Limb (tissue), 2 donors: Measurements from ENCODE around the gene PDE8B.

ENCODE experiments used
- DNase-seq, 2 donors: peaks; one replicate each; pipeline ENCODE4 v3.0.0-alpha.2; 2016; ENCODE audit errors: extremely low spot score in 2 of 2

PDE8B gene

GRCh38 chr5:77292026-77292757 is 81.7 kb downstream of the PDE8B start:
- no peak for DNase-seq

DNA sequence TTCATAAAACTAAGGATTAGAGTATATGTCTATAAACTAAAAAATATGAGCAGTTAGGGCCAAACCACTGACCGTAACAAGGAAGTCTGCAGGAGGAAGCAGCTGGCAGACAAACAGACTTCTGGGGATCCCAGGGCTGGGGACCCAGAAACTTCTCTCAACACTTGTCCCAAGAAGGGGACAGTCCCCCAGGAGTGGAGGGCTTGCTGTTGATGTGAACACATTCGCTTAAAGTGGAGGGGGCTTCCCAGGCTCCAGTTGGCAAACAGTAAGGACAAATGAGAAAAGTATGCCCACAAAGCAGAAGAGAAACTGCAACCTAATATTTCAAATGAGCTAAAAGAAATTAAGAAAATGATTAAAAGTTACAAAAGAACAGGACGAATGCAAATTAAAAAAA is 83.7 kb downstream of the PDE8B start:
- DNase-seq = no peak

DNA sequence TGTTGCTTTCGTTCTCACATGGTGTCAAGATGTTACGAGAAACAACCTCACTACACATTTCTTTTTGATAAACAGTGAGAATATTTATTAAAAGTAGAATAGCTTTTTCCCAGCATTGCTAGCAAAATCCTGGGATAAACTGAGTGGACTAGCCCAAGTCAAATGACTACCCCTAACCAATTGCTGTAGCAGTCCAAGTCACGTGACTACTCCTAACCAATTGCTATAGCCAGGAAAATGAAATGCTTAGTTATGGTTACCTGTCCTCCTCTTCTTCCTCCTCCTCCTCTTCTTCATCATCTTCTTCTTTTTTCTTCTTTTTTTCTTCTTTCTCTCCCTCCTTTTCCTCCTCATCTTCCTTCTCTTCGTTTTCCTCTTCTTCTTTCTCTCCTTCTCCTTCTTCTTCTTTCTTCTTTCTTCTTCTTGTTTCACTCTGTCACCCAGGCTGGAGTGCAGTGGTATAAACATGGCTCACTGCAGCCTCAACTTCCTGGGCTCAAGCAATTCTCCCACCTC is 85.4 kb downstream of the PDE8B start:
- no peak for DNase-seq

DNA sequence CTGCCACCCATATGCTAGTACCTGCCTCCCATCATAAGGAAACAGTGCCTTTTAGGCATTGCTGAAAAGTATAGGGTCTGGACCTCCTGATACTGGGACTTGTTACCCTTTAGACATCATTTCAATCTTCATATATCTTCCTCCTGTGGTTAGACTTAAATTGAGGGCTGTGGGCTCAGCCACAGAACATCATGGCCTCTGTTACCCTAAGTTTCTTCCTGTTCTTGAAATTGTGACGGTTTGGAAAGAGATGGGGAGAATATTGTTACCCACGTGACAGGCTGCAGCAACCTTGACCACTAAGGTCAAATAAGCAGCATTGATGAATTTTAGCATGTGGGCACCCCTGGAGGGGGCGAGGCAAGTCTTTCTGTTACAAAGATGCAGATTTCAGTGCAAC is 87.7 kb downstream of the PDE8B start:
- DNase-seq = no peak

GRCh38 chr5:77300451-77300850 is 90.0 kb downstream of the PDE8B start:
- no peak for DNase-seq

DNA sequence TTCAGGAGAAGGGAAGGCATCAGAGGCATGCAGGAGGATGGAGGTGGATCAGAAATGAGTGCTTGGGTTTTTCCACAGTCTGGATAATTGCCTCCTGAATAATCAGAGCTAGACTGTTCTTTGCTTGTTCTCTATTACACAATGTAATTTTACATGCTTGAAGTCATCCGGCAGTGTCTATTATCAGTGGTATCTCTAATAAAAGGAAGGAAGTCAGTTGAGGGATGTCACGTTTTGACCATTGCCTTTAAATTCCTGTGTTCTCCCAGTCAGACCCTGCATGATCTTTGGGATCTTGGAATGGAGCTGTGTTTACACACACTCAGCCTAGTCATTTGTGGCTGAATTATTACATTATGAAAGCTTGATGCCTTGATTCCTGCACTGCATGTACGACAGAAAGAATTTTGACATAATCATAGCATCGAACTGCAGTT is 91.0 kb downstream of the PDE8B start:
- DNase-seq = no peak

GRCh38 chr5:77302247-77302646 is 91.8 kb downstream of the PDE8B start:
- DNase-seq = no peak

- DNase-seq = no peak
Measured at GRCh38 chr5:77302653-77303052, 92.2 kb downstream of the PDE8B start.

DNA sequence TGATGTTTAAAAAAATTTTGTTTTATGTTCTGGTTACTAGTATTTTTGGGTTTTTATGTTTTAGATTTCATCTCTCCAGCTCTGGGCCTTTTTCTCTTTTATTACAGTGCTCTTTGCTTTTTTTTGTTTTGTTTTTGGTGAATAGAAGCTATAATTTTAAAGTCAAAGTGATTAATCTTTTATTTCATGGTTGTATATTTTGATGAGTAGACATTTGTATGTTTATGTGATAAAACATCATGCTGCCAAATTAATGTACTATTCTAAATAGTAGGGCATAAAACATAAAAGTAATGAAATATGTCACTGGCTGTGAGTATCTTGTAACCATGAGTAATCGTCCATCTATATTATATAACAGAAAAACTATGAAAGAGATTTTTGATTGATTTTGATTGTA is 93.9 kb downstream of the PDE8B start:
- DNase-seq = no peak

DNA sequence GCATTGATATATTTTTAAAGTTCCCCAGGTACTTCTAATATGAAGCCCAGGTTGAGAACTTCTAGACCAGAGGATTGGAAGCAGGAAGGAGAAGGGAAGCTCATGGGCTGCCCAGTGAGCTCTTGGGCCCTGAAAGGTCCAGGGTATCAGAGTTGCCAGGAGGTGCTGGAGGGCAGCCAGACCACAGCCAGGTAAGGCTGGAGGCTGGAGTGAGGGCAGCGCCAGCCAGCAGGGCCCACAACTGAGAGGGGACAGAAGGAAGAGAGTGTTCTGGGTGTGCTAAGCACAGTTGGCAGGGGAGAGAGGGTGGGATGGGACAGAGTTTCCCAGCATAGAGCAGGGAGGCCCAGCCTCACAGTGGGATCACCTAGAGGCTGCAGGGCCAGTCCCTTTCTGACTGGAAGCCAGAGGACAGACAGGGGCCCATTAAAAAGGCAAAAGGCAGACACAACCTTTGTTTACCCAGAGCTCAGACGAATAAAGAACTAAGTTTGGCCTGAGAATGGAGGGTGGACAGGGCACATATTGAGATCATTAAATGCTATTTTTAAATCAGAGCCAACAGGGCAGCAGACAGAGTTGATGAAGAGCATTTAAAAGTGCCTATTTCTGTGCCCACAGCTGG is 94.9 kb downstream of the PDE8B start:
- no peak for DNase-seq

DNA sequence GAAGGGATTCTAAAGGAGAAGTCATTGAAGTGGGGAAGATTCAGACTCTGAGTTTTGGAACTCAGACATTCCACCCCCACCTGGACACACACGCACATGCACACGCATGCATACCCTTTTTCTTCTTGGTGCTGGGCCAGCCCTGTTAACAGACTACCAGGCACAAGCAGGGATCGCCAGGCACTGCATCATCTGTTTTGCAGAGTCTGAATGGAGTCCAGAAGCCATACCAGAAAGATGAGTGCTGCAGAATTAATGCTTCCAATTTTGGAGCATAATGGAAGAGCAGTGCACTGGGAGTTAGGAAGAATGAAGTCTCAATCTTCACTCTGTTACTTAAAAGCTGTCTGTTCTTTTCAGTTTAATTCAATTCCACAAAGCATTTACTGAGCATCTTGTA is 95.5 kb downstream of the PDE8B start:
- DNase-seq = no peak

DNA sequence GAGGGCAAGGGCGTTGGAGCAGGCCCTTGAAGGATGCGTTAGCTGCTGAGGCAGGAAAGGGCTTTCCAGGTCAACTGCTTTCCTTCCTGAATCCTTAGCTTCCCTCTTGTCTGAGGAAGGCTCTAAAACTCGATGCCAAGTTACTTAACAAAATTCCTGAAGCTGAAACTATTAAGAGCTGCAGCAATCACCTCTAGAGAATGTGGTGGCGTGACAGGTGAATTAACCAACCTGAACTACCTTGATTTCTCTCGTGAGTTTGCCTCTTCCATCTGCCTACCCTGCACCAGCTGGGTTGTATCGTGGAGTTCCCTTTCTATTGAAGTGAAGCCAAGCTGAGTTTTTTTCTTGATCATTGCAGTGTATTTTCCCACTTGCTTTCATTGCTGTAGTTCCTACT is 96.1 kb downstream of the PDE8B start:
- no peak for DNase-seq

- DNase-seq = no peak
Measured at GRCh38 chr5:77308154-77308960, 97.9 kb downstream of the PDE8B start.

DNA sequence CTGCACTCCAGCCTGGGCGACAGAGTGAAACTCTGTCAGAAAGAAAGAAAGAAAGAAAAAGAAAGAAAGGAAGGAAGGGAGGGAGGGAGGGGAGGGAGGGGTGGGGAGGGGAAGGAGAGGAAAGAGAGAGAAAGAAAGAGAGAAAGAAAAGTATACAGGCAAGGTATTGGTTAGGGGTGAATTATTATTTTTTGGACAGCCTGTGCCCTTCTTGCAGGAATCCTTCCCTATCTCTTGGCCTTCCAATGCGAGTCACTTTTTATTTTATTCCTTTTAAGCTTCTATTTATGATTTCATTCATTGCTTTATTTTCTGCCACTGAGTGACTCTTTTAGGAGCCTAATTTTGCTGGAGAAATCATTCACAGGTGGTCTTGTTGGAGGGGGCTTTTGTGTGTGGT is 98.7 kb downstream of the PDE8B start:
- DNase-seq = no peak

GRCh38 chr5:77310494-77311213 is 100.2 kb downstream of the PDE8B start:
- DNase-seq = no peak

GRCh38 chr5:77311214-77311571 is 100.7 kb downstream of the PDE8B start:
- no peak for DNase-seq

- no peak for DNase-seq
Measured at GRCh38 chr5:77312413-77312812, 101.9 kb downstream of the PDE8B start.

- DNase-seq = no peak
Measured at GRCh38 chr5:77316871-77317661, 106.6 kb downstream of the PDE8B start.

DNA sequence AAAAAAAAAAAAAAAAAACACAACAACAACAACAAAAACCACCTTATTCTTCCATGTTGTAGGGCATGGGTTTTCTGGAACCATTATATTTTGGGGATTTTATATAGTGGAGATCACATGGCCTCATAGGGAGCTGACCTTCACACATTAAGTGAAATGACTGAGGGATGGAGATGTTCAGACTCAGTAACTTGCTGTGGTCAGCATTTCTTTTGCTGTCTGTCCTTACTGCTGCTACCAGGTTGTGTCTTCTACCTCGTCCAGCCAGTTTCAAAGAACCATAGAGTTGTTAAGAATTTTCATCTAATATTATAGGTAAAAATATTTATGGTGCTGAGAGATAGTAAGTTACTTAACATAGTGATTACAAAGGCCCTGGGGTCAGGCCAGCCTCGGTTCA is 107.6 kb downstream of the PDE8B start:
- DNase-seq = no peak

GRCh38 chr5:77319117-77319804 is 108.8 kb downstream of the PDE8B start:
- no peak for DNase-seq
